Panc1 (cell line): ENCODE results near the gene CHDH.

Experiments used
- CTCF ChIP-seq: fragments of 450-650 bp; IDR thresholded peaks from 2 replicates; pipeline ENCODE4 v1.5.1; 2017; ENCODE audit warnings: mild to moderate bottlenecking
- REST ChIP-seq, 2 experiments: IDR thresholded peaks; 2 replicates each; pipeline ENCODE4 v1.6.1; 2011 to 2012; ENCODE audit warnings: low read depth in 2 of 2, control low read depth in 1 of 2, low read length in 1 of 2, mild to moderate bottlenecking in 1 of 2, moderate library complexity in 1 of 2; ENCODE audit not compliant: insufficient read depth in 1 of 2
- SIN3A ChIP-seq: IDR thresholded peaks from 2 replicates; pipeline ENCODE4 v1.6.1; 2012; ENCODE audit warnings: low read depth, mild to moderate bottlenecking, low read length, moderate library complexity, borderline replicate concordance; ENCODE audit not compliant: insufficient read depth
- TCF7L2 ChIP-seq: IDR thresholded peaks from 2 replicates; pipeline ENCODE4 v1.6.1; 2011; ENCODE audit warnings: mild to moderate bottlenecking, low read depth, low read length, inconsistent platforms

GRCh38 chr3:53844262-53845102 is 1.7 kb downstream of the CHDH start:
- TF ChIP-seq CTCF (no peak), REST (IDR thresholded peaks at IDR 0.05; ENCODE audit: insufficient read depth in 1 of 2, low read depth in 2 of 2, low read length in 1 of 2) (no peak), TCF7L2 (no peak), SIN3A (no peak)
